ENCODE measurements around the gene C11orf86.

DNA sequence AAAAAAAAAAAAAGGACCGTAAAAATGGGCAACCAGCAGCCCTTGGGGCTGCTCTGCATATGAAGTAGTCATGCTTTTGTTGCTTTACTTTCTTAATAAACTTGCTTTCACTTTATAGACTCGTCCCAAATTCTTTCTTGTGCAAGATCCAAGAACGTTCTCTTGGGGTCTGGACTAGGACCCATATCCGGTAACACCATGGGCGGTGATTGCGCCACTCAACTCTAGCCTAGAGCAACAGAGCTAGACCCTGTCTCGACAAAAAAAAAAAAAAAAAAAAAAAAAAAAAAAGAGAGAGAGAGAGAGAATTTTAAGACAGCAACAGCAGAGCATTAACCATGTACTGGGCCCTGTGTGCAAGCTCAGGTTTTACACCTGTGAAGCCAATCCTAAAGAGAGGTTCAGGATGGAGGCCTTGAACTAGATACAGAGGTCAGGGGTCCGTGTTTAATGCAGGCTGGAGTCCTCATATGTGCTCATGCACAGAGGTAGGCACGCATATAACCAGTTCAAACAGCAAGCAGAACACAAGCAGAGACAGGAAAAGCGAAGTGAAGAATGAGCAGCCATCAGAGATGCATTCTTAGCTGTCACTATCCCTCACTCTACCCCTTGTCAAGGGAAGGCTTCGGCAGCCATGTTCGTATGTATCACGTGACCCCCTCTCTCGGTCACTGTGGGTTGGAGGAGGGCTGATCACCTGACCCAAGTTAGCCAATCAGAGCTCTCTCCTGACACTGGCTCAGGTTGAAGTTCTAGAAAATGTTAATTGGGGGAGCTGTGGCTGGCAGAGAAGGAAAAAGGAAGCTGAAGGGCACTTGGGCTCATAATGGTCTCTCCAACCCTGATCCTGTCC is 31.2 kb downstream of the C11orf86 start:
- TF ChIP-seq, protein P1, sequence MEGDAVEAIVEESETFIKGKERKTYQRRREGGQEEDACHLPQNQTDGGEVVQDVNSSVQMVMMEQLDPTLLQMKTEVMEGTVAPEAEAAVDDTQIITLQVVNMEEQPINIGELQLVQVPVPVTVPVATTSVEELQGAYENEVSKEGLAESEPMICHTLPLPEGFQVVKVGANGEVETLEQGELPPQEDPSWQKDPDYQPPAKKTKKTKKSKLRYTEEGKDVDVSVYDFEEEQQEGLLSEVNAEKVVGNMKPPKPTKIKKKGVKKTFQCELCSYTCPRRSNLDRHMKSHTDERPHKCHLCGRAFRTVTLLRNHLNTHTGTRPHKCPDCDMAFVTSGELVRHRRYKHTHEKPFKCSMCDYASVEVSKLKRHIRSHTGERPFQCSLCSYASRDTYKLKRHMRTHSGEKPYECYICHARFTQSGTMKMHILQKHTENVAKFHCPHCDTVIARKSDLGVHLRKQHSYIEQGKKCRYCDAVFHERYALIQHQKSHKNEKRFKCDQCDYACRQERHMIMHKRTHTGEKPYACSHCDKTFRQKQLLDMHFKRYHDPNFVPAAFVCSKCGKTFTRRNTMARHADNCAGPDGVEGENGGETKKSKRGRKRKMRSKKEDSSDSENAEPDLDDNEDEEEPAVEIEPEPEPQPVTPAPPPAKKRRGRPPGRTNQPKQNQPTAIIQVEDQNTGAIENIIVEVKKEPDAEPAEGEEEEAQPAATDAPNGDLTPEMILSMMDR (IDR thresholded peaks at IDR 0.05) = no peak
- TF ChIP-seq POLR2A (IDR thresholded peaks at IDR 0.05) = no peak
- TF ChIP-seq EP300 (IDR thresholded peaks at IDR 0.05) = no peak
- TF ChIP-seq POLR2AphosphoS5 (IDR thresholded peaks at IDR 0.05) = no peak

Data from upper lobe of left lung (tissue), 4 donors.